SK-N-MC (cell line): ENCODE data around the gene CEP250.

ENCODE experiments used
- EZH2 ChIP-seq: fragments of 200-600 bp; sonication (generic); IDR thresholded peaks from one replicate; pipeline ENCODE4 v1.6.1; 2017; ENCODE audit warnings: antibody characterized with exemption
- POLR2AphosphoS5 ChIP-seq: IDR thresholded peaks from 2 replicates; pipeline ENCODE4 v1.6.1; 2012; ENCODE audit warnings: mild to moderate bottlenecking, low read depth, low read length, borderline replicate concordance

GRCh38 chr20:35408270-35408669 lies 47.1 kb upstream of the CEP250 start:
- TF ChIP-seq EZH2 (no peak), POLR2AphosphoS5 (no peak)
